PC-9 (cell line): ENCODE data around the gene PRSS48. TPM values are rescaled to one million over a fixed set of nuclear protein-coding genes. Genes with fewer than 3 reads are reported as not detected.

Source experiments
- Bru-seq: library from RNA; stranded (reverse); fragments of 400-500 nt; gene quantifications from one replicate; lab custom pipeline; 2021; lab: Mats Ljungman, UMichigan
- BruChase-seq, 2 experiments: library from RNA; stranded (reverse); fragments of 400-500 nt; gene quantifications; one replicate each; lab custom pipeline; 2021; lab: Mats Ljungman, UMichigan
- BruUV-seq: library from RNA; stranded (reverse); fragments of 400-500 nt; replicated peaks from 2 replicates; lab custom pipeline; 2021; lab: Mats Ljungman, UMichigan
- CTCF ChIA-PET: fragments of 300-600 bp; sonication (Branson Sonifier 250); formaldehyde crosslinking; loops from one replicate; lab custom pipeline; 2022; ENCODE audit warnings: antibody characterized with exemption; lab: Charles Lee
- POLR2A ChIA-PET: fragments of 300-600 bp; sonication (Branson Sonifier 250); formaldehyde crosslinking; loops from one replicate; lab custom pipeline; 2022; ENCODE audit warnings: antibody characterized with exemption; ENCODE audit not compliant: unreplicated experiment; lab: Charles Lee
- DNase-seq, 2 experiments: peaks; one replicate each; pipeline versions ENCODE4 v3.0.0 to v3.0.0-alpha.2; 2015 to 2022; ENCODE audit warnings: mixed read lengths in 1 of 2
- H2AFZ ChIP-seq: fragments of 200-600 bp; sonication (generic); 2 replicates; pipeline ENCODE4 v1.8.1; 2017; ENCODE audit warnings: antibody characterized with exemption
- H3F3A ChIP-seq: fragments of 200-600 bp; sonication (generic); 2 replicates; pipeline ENCODE4 v1.8.1; 2017; ENCODE audit warnings: antibody characterized with exemption, mild to moderate bottlenecking, low read depth; ENCODE audit not compliant: insufficient read depth
- H3K27ac ChIP-seq: fragments of 200-600 bp; sonication (generic); 2 replicates; pipeline ENCODE4 v1.6.1; 2016; ENCODE audit warnings: mixed run types
- H3K27me3 ChIP-seq: fragments of 200-600 bp; sonication (generic); 2 replicates; pipeline ENCODE4 v1.6.1; 2016; ENCODE audit warnings: low read depth, mixed run types; ENCODE audit not compliant: insufficient read depth
- H3K36me3 ChIP-seq: fragments of 200-600 bp; sonication (generic); 2 replicates; pipeline ENCODE4 v1.6.1; 2016; ENCODE audit warnings: low read depth, mixed run types
- H3K4me1 ChIP-seq: fragments of 200-600 bp; sonication (generic); replicated peaks from 2 replicates; pipeline ENCODE4 v1.6.1; 2016; ENCODE audit warnings: mixed run types; ENCODE audit not compliant: insufficient read depth
- H3K4me2 ChIP-seq: fragments of 200-600 bp; sonication (generic); 2 replicates; pipeline ENCODE4 v1.6.1; 2017; ENCODE audit warnings: mixed run types
- H3K4me3 ChIP-seq: fragments of 200-600 bp; sonication (generic); 2 replicates; pipeline ENCODE4 v1.6.1; 2016; ENCODE audit warnings: mixed run types
- H3K79me2 ChIP-seq: fragments of 200-600 bp; sonication (generic); 2 replicates; pipeline ENCODE4 v1.6.1; 2017; ENCODE audit warnings: low read depth, mixed run types
- H3K9me2 ChIP-seq: fragments of 200-600 bp; sonication (generic); 2 replicates; pipeline ENCODE4 v1.8.1; 2017; ENCODE audit warnings: mild to moderate bottlenecking; ENCODE audit not compliant: insufficient read depth
- H3K9me3 ChIP-seq: fragments of 200-600 bp; sonication (generic); 2 replicates; pipeline ENCODE4 v1.8.1; 2016; ENCODE audit warnings: low read depth; ENCODE audit not compliant: insufficient read depth
- H4K20me1 ChIP-seq: fragments of 200-600 bp; sonication (generic); 2 replicates; pipeline ENCODE4 v1.8.1; 2017; ENCODE audit not compliant: insufficient read depth
- CTCF ChIP-seq: fragments of 200-600 bp; sonication (generic); conservative IDR thresholded peaks from 2 replicates; pipeline ENCODE4 v1.6.1; 2017; ENCODE audit warnings: mixed run types, antibody characterized with exemption, mild to moderate bottlenecking, moderate library complexity
- EZH2 ChIP-seq: fragments of 200-600 bp; sonication (generic); IDR thresholded peaks from 2 replicates; pipeline ENCODE4 v1.8.0; 2017; ENCODE audit warnings: antibody characterized with exemption, low read depth
- intact Hi-C: fragments of 100-400 bp; cut with micrococcal nuclease; formaldehyde crosslinking; loops from one replicate; pipeline ENCODE4 v1.10.0; 2022; ENCODE audit not compliant: unreplicated experiment
- long read RNA-seq: library from polyadenylated mRNA; stranded (forward); transcript quantifications from one replicate; pipeline ENCODE4 v2.0.0, GENCODE V29; 2022
- total RNA-seq: library from RNA; stranded (reverse); gene quantifications from 2 replicates; pipeline ENCODE4 v1.2.3, GENCODE V29; 2021

Gene PRSS48
- total RNA-seq (not detected in 2 replicates), Bru-seq, nascent RNA (percentile 5 among the genes with signal in this experiment), BruChase-seq, experiment 1, labeled RNA remaining after a 2-hour chase (percentile 9 among the genes with signal in this experiment), BruChase-seq, experiment 2, labeled RNA remaining after a 6-hour chase (not detected)
- long read RNA-seq, partial matches to known transcripts = 0 of 1 reads
- long read RNA-seq, other reads (novel, unspliced or antisense) = 1 of 1 reads

- CTCF ChIA-PET = no interaction called here
- no peaks in the 10 kb centered on the region for H3K4me1 ChIP-seq
Observed at GRCh38 chr4:151276787-151277562, at the start of gene PRSS48. Gene PRSS48 (plus strand): TSS chr4:151277161. CDS start chr4:151277173, 12 bp downstream.

GRCh38 chr4:151227172-151227571 lies 49.8 kb upstream of the PRSS48 start:
- H3K27me3 ChIP-seq = no peaks in the 10 kb centered on the region
- no peak overlapping the region for H3K27ac ChIP-seq
- no peaks in the 10 kb centered on the region for H3F3A ChIP-seq
- H3K4me2 ChIP-seq = no peak overlapping the region
- TF ChIP-seq EZH2 (no peak), CTCF (no peak)
- H3K9me3 ChIP-seq = no peaks in the 10 kb centered on the region
- H3K4me3 ChIP-seq = no peak overlapping the region
- no peaks in the 10 kb centered on the region for H3K36me3 ChIP-seq
- ChIA-PET POLR2A (interaction anchor here (0.6 kb wide), 1 partner anchor 19 kb away, joined by 12 read pairs; no protein-coding TSS in a partner anchor), CTCF (interaction anchor here (0.6 to 1.0 kb wide), 2 partner anchors 12 to 32 kb away, joined by 3 to 16 read pairs; no protein-coding TSS in a partner anchor)
- no TSS peak for BruUV-seq
- peaks cover 6% of the 10 kb centered on the region for H3K4me1 ChIP-seq
- no peaks in the 10 kb centered on the region for H3K9me2 ChIP-seq
- no peaks in the 10 kb centered on the region; the same call in 1 of the 2 replicates for H4K20me1 ChIP-seq
- intact Hi-C loops = no loop called here
- peaks cover 10% of the 10 kb centered on the region; the same call in 1 of the 2 replicates for H3K79me2 ChIP-seq
- no peak overlapping the region for H2AFZ ChIP-seq
- DNase-seq = no peak

More at GRCh38 chr4:151276787-151277562, at the start of gene PRSS48:
- TF ChIP-seq CTCF = peak; percentile 75
- TF ChIP-seq EZH2 = no peak
- no peak within 1 kb of the TSS for H2AFZ ChIP-seq
- peaks cover 23% of the 10 kb centered on the region for H3K79me2 ChIP-seq
- POLR2A ChIA-PET = no interaction called here
- DNase-seq = peak in 1 of 2 experiments; percentile 56
- BruUV-seq = no TSS peak
- intact Hi-C loops = loop anchor here (2.0 kb wide), 2 partner anchors 86 to 328 kb away; no protein-coding TSS in a partner anchor
- no peaks in the 10 kb centered on the region for H3K36me3 ChIP-seq
- H3K4me2 ChIP-seq = no peak within 1 kb of the TSS
- no peaks in the 10 kb centered on the region for H3K9me3 ChIP-seq
- no peak within 1 kb of the TSS for H3K27ac ChIP-seq
- H3K9me2 ChIP-seq = no peaks in the 10 kb centered on the region
- no peaks in the 10 kb centered on the region for H3F3A ChIP-seq
- H3K4me3 ChIP-seq = no peak within 1 kb of the TSS
- peaks cover 7% of the 10 kb centered on the region; the same call in 1 of the 2 replicates for H4K20me1 ChIP-seq
- H3K27me3 ChIP-seq = no peaks in the 10 kb centered on the region

GRCh38 chr4:151227731-151228130 lies 49.2 kb upstream of the PRSS48 start:
- Histone ChIP-seq H3K79me2 (peaks cover 10% of the 10 kb centered on the region; the same call in 1 of the 2 replicates), H2AFZ (no peak overlapping the region), H3K27me3 (no peaks in the 10 kb centered on the region), H4K20me1 (no peaks in the 10 kb centered on the region; the same call in 1 of the 2 replicates), H3K36me3 (no peaks in the 10 kb centered on the region), H3K4me3 (no peak overlapping the region), H3K4me1 (peaks cover 6% of the 10 kb centered on the region), H3K4me2 (no peak overlapping the region), H3F3A (no peaks in the 10 kb centered on the region), H3K27ac (no peak overlapping the region), H3K9me3 (no peaks in the 10 kb centered on the region), H3K9me2 (no peaks in the 10 kb centered on the region)
- intact Hi-C loops = no loop called here
- peak in 1 of 2 experiments; percentile 11 for DNase-seq
- TF ChIP-seq EZH2 = no peak
- TF ChIP-seq CTCF = no peak
- no TSS peak for BruUV-seq
- ChIA-PET CTCF (interaction anchor here (0.6 to 1.0 kb wide), 2 partner anchors 12 to 33 kb away, joined by 3 to 16 read pairs; no protein-coding TSS in a partner anchor), POLR2A (interaction anchor here (0.6 kb wide), 1 partner anchor 18 kb away, joined by 12 read pairs; no protein-coding TSS in a partner anchor)
